Naive thymus-derived CD4-positive, alpha-beta T cell (primary cell): ENCODE data around the gene SH2D1A. TPM values are rescaled to one million over a fixed set of nuclear protein-coding genes. Genes with fewer than 3 reads are reported as not detected.
"Not testable (repeated sequence)": the region's sequence is repeated elsewhere in the genome, so short reads cannot be mapped to it uniquely, and the experiment has no call there.

Experiments
- ATAC-seq: fragments of 150-1000 bp; cut with Tn5 transposase; 2 replicates; pipeline ENCODE4 v1.10.0; 2021; ENCODE audit warnings: mild to moderate bottlenecking, moderate library complexity
- CTCF ChIA-PET: fragments of 350-600 bp; sonication (Branson Sonifier 250); formaldehyde crosslinking; loops from one replicate; lab custom pipeline; 2021; ENCODE audit warnings: antibody characterized with exemption; lab: Charles Lee
- POLR2A ChIA-PET: fragments of 350-600 bp; sonication (Branson Sonifier 250); formaldehyde crosslinking; loops from one replicate; lab custom pipeline; 2021; ENCODE audit warnings: antibody characterized with exemption, inconsistent platforms; lab: Charles Lee
- DNase-seq, 9 donors: peaks; one replicate each; pipeline versions ENCODE4 v3.0.0 to v3.0.0-alpha.2; 2020 to 2022; ENCODE audit warnings: mixed read lengths in 1 of 9
- H3K27ac ChIP-seq: one replicate; pipeline ENCODE4 v1.7.0; 2013; ENCODE audit warnings: mild to moderate bottlenecking, low read depth, low read length, moderate library complexity
- H3K27me3 ChIP-seq, 2 donors: one replicate each; pipeline ENCODE4 v1.7.0; 2013; ENCODE audit warnings: low read length in 2 of 2, mild to moderate bottlenecking in 2 of 2, moderate library complexity in 2 of 2; ENCODE audit not compliant: control insufficient read depth in 2 of 2, insufficient read depth in 2 of 2
- H3K36me3 ChIP-seq, 3 experiments: 1 replicate in 2 of 3; 2 replicates in 1 of 3; pipeline ENCODE4 v1.7.0; 2013; ENCODE audit warnings: low read length in 3 of 3, mild to moderate bottlenecking in 3 of 3, moderate library complexity in 1 of 3; ENCODE audit not compliant: insufficient read depth in 3 of 3, control insufficient read depth in 2 of 3
- H3K4me1 ChIP-seq, 2 donors: one replicate each; pipeline ENCODE4 v1.7.0; 2013; ENCODE audit warnings: low read length in 2 of 2, mild to moderate bottlenecking in 2 of 2, moderate library complexity in 1 of 2; ENCODE audit not compliant: control insufficient read depth in 2 of 2, insufficient read depth in 2 of 2
- H3K4me3 ChIP-seq: 2 replicates; pipeline ENCODE4 v1.7.0; 2013; ENCODE audit warnings: mild to moderate bottlenecking, low read length
- H3K9me3 ChIP-seq, 3 experiments: 1 replicate in 2 of 3; 2 replicates in 1 of 3; pipeline ENCODE4 v1.7.0; 2013; ENCODE audit warnings: low read length in 3 of 3; ENCODE audit not compliant: control insufficient read depth in 2 of 3
- H3K27ac Mint-ChIP-seq, 9 donors: one replicate each; pipeline ENCODE4 v1.8.0; 2020 to 2022; ENCODE audit warnings: mixed read lengths in 9 of 9, mild to moderate bottlenecking in 8 of 9, moderate library complexity in 5 of 9, inconsistent platforms in 2 of 9
- H3K27me3 Mint-ChIP-seq, 5 donors: one replicate each; pipeline ENCODE4 v1.8.0; 2021 to 2022; ENCODE audit warnings: mixed read lengths in 5 of 5, mild to moderate bottlenecking in 1 of 5
- H3K36me3 Mint-ChIP-seq, 5 donors: one replicate each; pipeline ENCODE4 v1.8.0; 2020 to 2022; ENCODE audit warnings: mixed read lengths in 5 of 5, mild to moderate bottlenecking in 3 of 5, inconsistent platforms in 1 of 5
- H3K4me1 Mint-ChIP-seq, 7 donors: one replicate each; pipeline ENCODE4 v1.8.0; 2020 to 2022; ENCODE audit warnings: mixed read lengths in 7 of 7, mild to moderate bottlenecking in 3 of 7, inconsistent platforms in 1 of 7
- H3K4me3 Mint-ChIP-seq, 10 donors: one replicate each; pipeline ENCODE4 v1.8.0; 2020 to 2022; ENCODE audit warnings: mild to moderate bottlenecking in 10 of 10, mixed read lengths in 10 of 10, moderate library complexity in 6 of 10, inconsistent platforms in 2 of 10
- H3K9me3 Mint-ChIP-seq, 11 donors: one replicate each; pipeline ENCODE4 v1.8.0; 2020 to 2022; ENCODE audit warnings: mixed read lengths in 11 of 11, mild to moderate bottlenecking in 4 of 11, inconsistent platforms in 1 of 11, moderate library complexity in 1 of 11
- intact Hi-C, 2 donors: fragments of 100-400 bp; cut with micrococcal nuclease; formaldehyde crosslinking; loops; one replicate each; pipeline ENCODE4 v1.15.1; 2023
- polyA plus RNA-seq, 2 donors: library from polyadenylated mRNA; unstranded; fragments of 300-500 nt; fragmentation: Illumina TruSeq; gene quantifications; one replicate each; pipeline ENCODE4 v1.2.3, GENCODE V29; 2021
- total RNA-seq, 6 experiments: library from RNA in 5 of 6; stranded (reverse) in 5 of 6; gene quantifications; 1 replicate in 5 of 6; 2 replicates in 1 of 6; pipeline ENCODE4 v1.2.3 and lab custom pipeline; 2021 to 2026

The SH2D1A gene
- total RNA-seq (10 to 100 TPM; 23.8 to 48.2 (median 37.9) TPM), polyA plus RNA-seq (10 to 100 TPM; 43.8 to 57.6 TPM), total RNA-seq (lab: John Stamatoyannopoulos, UW) (38.0 reads per million, percentile 65 among the genes with 10 or more reads in this experiment)

DNA sequence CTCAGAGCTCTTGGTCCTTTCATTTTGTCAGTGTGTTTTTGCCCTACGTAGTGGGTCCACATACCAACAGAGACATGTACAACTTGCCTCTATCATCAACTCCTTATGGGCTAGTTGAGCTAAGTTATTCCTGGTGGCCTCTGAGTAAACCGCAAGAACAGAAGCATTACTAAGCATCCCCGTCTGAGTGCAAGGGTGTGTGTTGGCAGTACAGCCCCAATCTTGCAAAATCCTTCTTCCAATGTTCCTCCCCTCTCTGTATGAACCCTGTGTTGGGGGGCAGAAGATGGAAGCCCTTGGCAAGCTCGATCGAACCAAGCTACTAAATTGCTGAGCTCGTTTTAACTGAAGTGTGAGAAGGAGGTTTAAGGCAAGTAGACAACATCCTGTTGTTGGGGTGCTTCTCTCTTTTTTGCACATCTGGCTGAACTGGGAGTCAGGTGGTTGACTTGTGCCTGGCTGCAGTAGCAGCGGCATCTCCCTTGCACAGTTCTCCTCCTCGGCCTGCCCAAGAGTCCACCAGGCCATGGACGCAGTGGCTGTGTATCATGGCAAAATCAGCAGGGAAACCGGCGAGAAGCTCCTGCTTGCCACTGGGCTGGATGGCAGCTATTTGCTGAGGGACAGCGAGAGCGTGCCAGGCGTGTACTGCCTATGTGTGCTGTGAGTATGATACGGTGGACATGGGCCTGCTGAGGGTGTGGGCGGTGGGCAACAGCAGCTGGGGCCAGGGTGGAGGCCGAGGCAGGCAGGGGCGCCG lies at the start of gene SH2D1A:
TSS of gene SH2D1A (plus strand) at position 447 of the 760 bp plus-strand sequence. CDS start at position 527, 80 bp downstream.
- Histone ChIP-seq H3K36me3 (no peaks in the 10 kb centered on the region), H3K27me3 (no peaks in the 10 kb centered on the region), H3K4me1 (peaks cover 36 to 47% of the 10 kb centered on the region in 2 donors), H3K9me3 (no peaks in the 10 kb centered on the region), H3K27ac (peak within 1 kb of the TSS; percentile 72), H3K4me3 (peak within 1 kb of the TSS; percentile 62)
- no peaks in the 10 kb centered on the region for H3K27me3 Mint-ChIP-seq
- ChIA-PET CTCF (interaction anchor here (0.6 to 1.0 kb wide), 2 partner anchors 137 to 785 kb away, joined by 3 read pairs; no protein-coding TSS in a partner anchor), POLR2A (interaction anchor here (0.7 to 1.7 kb wide), 10 partner anchors 8 to 386 kb away, joined by 3 to 17 read pairs (median 5); no protein-coding TSS in a partner anchor)
- intact Hi-C loops, result loop anchor here (1.0 to 10.0 kb wide), 12 partner anchors 8 to 611 kb away; partner anchors contain the start of genes STAG2 (in 2 of the 2) and THOC2 (in 1 of the 2)
- H3K27ac Mint-ChIP-seq, result peak within 1 kb of the TSS; percentile 85 to 98 (median 95)
- peaks cover 12 to 51% (median 44%) of the 10 kb centered on the region in 7 donors for H3K4me1 Mint-ChIP-seq
- ATAC-seq (peak; percentile 70), DNase-seq (peak in 8 of 9 donors; percentile 20 to 50 (median 34))
- peak within 1 kb of the TSS; percentile 79 to 99 (median 96) for H3K4me3 Mint-ChIP-seq
- no peaks in the 10 kb centered on the region for H3K9me3 Mint-ChIP-seq
- peaks cover 0 to 4% (median 0%) of the 10 kb centered on the region in 5 donors for H3K36me3 Mint-ChIP-seq

DNA sequence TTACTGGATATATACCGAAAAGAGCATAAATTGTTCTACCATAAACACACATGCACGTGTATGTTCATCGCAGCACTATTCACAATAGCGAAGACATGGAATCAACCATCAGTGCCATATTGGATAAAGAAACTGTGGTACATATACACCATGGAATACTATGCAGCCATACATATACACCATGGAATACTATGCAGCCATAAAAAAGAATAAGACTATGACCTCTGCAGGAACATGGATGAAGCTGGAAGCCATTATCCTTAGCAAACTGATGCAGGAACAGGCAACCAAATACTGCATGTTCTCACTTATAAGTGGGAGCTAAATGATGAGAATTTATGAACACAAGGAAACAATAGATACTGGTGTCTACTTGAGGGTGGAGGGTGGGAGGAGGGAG lies 47.0 kb upstream of the SH2D1A start:
- H3K4me1 Mint-ChIP-seq, result peaks cover 0 to 16% (median 0%) of the 10 kb centered on the region in 7 donors
- H3K27me3 Mint-ChIP-seq, H3K4me1 ChIP-seq, H3K9me3 Mint-ChIP-seq, H3K9me3 ChIP-seq, ATAC-seq, H3K27me3 ChIP-seq, H3K27ac Mint-ChIP-seq, H3K27ac ChIP-seq, H3K36me3 ChIP-seq, H3K4me3 ChIP-seq, CTCF ChIA-PET, DNase-seq, intact Hi-C loops, H3K4me3 Mint-ChIP-seq: not testable (repeated sequence)
- POLR2A ChIA-PET, result interaction anchor here (0.6 kb wide), 1 partner anchor 426 kb away, joined by 4 read pairs; no protein-coding TSS in a partner anchor
- peaks cover 0 to 12% (median 0%) of the 10 kb centered on the region in 5 donors for H3K36me3 Mint-ChIP-seq

DNA sequence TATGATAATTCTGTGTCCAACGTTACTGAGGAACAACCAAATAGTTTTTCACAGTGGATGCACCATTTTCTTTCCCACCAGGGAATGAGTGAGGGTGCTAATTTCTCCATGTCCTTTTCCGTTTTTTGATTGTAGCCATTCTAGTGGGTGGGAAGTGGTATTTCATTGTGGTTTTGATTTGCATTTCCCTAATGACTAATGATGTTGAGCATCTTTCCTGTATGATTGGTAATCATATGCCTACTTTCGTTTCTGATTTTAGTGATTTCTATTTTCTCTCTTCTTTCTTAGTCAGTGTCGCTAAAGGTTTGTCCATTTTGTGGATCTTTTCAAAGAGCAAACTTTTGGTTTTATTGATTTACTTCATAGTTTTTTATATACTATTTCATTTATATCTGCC lies 46.0 kb upstream of the SH2D1A start:
- Mint-ChIP-seq H3K9me3 (peaks cover 0 to 5% (median 0%) of the 10 kb centered on the region in 11 donors), H3K4me3 (no peak overlapping the region), H3K36me3 (peaks cover 0 to 11% (median 0%) of the 10 kb centered on the region in 5 donors), H3K27ac (no peak overlapping the region), H3K4me1 (peaks cover 0 to 16% (median 0%) of the 10 kb centered on the region in 7 donors), H3K27me3 (no peaks in the 10 kb centered on the region)
- no peak overlapping the region for H3K27ac ChIP-seq
- ChIA-PET POLR2A (no interaction called here), CTCF (no interaction called here)
- no peaks in the 10 kb centered on the region for H3K36me3 ChIP-seq
- no peak for ATAC-seq
- no peak overlapping the region for H3K4me3 ChIP-seq
- intact Hi-C loops, result loop anchor here in 1 of 2 donors (5.0 kb wide), 1 partner anchor 47 kb away; the partner anchor contains the start of gene SH2D1A
- H3K9me3 ChIP-seq, result no peaks in the 10 kb centered on the region
- no peak for DNase-seq
- no peaks in the 10 kb centered on the region for H3K27me3 ChIP-seq
- no peaks in the 10 kb centered on the region for H3K4me1 ChIP-seq

DNA sequence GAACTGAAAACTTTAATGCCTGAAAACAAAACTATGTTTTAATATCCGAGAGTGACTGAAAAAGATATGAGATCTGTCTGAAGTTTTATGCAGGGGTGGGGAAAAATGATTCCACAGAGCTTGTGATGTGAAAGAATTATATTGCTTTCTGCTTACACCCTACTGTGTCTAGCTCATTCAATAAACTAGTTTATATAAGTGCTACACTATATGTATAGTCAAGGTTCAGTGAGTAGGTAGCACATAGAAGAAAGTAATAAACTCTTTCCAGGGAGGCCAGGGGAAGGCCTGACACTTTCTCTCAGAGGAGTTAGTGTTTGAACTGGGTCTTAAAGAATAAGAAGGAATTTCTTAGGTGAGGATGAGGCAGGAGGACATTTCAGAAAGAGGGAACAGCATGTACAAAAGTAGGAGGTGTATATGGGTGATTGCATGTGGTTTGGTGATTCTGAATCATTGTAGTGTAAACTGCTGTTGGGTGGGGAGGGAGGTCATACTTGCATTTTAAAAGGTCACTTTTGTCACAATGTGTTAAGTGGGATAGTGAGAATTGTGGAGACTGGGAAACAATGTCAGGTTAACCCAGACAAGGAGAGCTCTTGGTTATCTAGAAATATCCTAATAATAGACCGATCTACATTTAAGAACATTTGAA lies 39.0 kb upstream of the SH2D1A start:
- Histone ChIP-seq H3K27ac (no peak overlapping the region), H3K9me3 (no peaks in the 10 kb centered on the region), H3K27me3 (no peaks in the 10 kb centered on the region), H3K4me3 (no peak overlapping the region), H3K36me3 (no peaks in the 10 kb centered on the region), H3K4me1 (no peaks in the 10 kb centered on the region)
- Mint-ChIP-seq H3K4me1 (peaks cover 0 to 6% (median 0%) of the 10 kb centered on the region in 7 donors), H3K27ac (no peak overlapping the region), H3K9me3 (peaks cover 0 to 7% (median 0%) of the 10 kb centered on the region in 11 donors), H3K36me3 (peaks cover 0 to 8% (median 0%) of the 10 kb centered on the region in 5 donors), H3K4me3 (no peak overlapping the region), H3K27me3 (no peaks in the 10 kb centered on the region)
- POLR2A ChIA-PET, result interaction anchor here (0.6 kb wide), 1 partner anchor 35 kb away, joined by 3 read pairs; no protein-coding TSS in a partner anchor
- CTCF ChIA-PET, result no interaction called here
- ATAC-seq (no peak), DNase-seq (no peak)
- intact Hi-C loops, result no loop called here

DNA sequence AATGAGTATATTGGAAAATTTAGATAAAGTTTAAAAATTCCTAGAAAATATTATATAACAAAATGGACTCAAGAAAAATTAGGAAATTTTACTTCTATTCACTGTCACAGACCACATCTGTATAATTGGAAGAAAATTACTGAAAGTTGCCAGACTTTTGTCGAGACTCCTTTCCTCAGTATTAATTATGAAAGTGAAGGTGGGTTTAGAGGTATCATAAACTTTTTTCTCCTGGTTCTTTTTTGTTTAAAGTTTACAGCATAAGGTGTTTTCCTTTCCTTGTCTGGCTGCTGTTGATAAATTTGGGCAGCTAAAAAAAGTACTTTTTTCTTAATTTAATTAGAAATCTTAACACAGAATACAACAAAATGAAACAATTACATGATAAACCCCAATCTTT lies 20.6 kb upstream of the SH2D1A start:
- H3K4me1 ChIP-seq, result peaks cover 0 to under 1% of the 10 kb centered on the region in 2 donors
- H3K9me3 ChIP-seq, result no peaks in the 10 kb centered on the region
- H3K27me3 Mint-ChIP-seq, result no peaks in the 10 kb centered on the region
- no peak overlapping the region for H3K4me3 Mint-ChIP-seq
- H3K27me3 ChIP-seq, result no peaks in the 10 kb centered on the region
- H3K36me3 ChIP-seq, result no peaks in the 10 kb centered on the region
- H3K27ac Mint-ChIP-seq, result no peak overlapping the region
- ChIA-PET CTCF (interaction anchor here (0.6 kb wide), 1 partner anchor 68 kb away, joined by 6 read pairs; no protein-coding TSS in a partner anchor), POLR2A (no interaction called here)
- no peaks in the 10 kb centered on the region for H3K9me3 Mint-ChIP-seq
- H3K4me3 ChIP-seq, result no peak overlapping the region
- peaks cover 0 to 1% (median under 1%) of the 10 kb centered on the region in 7 donors for H3K4me1 Mint-ChIP-seq
- no peak for ATAC-seq
- no peak overlapping the region for H3K27ac ChIP-seq
- intact Hi-C loops, result no loop called here
- no peaks in the 10 kb centered on the region for H3K36me3 Mint-ChIP-seq
- no peak for DNase-seq

DNA sequence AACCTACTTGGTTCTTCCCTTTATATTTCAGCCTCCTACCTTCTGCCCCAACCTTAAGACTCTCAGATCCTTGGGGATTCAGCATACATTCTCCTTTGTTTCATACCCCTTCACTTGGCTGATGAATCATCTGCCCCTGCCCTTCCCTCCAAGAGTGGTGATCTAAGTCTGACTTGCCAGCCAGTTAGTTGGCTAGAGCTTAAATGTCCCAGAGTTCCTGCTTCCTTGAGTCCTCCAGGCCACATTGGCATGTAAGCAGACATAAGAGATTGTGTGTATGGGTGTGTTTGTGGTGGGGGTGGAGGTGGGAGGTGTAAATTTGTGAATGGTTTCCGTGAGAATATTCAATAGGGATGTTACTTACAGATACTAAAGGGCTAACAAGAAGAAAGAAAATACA lies 17.6 kb upstream of the SH2D1A start:
- Histone ChIP-seq H3K27me3 (no peaks in the 10 kb centered on the region), H3K4me1 (peaks cover 0 to 4% of the 10 kb centered on the region in 2 donors), H3K36me3 (no peaks in the 10 kb centered on the region), H3K4me3 (no peak overlapping the region), H3K9me3 (no peaks in the 10 kb centered on the region), H3K27ac (no peak overlapping the region)
- no peak overlapping the region for H3K4me3 Mint-ChIP-seq
- CTCF ChIA-PET, result no interaction called here
- H3K27me3 Mint-ChIP-seq, result no peaks in the 10 kb centered on the region
- POLR2A ChIA-PET, result interaction anchor here (0.8 kb wide), 1 partner anchor 13 kb away, joined by 3 read pairs; no protein-coding TSS in a partner anchor
- no peak for DNase-seq
- no peak overlapping the region for H3K27ac Mint-ChIP-seq
- peaks cover 0 to 8% (median 5%) of the 10 kb centered on the region in 7 donors for H3K4me1 Mint-ChIP-seq
- no peaks in the 10 kb centered on the region for H3K36me3 Mint-ChIP-seq
- intact Hi-C loops, result no loop called here
- ATAC-seq, result no peak
- H3K9me3 Mint-ChIP-seq, result peaks cover 0 to 4% (median 0%) of the 10 kb centered on the region in 11 donors
